ENCODE measurements around the gene STK32B. TPM values are rescaled to one million over a fixed set of nuclear protein-coding genes. Genes with fewer than 3 reads are reported as not detected.

STK32B gene
- total and polyA plus RNA-seq, 2 of the 4 experiments (the other 2 are of a cell fraction): 5.5 to 6.3 TPM

DNA sequence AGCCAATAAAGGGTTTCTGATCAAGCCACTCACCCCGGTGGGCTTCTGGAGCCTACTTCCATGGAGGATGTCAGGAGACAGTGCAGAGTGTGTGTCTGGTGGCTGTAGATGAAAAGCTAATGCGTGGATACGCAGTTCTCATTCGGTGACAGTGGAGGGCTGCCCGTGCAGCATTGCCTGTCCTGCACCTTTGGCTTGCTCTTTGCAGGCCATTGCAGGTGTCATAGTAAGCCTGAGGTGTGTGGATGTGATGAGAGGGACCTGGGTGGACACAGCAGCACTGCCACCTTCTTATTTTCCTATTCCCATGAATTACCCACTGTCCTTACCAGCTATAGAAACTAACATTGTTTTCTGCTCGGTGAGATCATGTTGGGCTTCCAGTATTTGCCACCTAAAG lies 101.2 kb downstream of the STK32B start:
- Histone ChIP-seq H4K8ac (ENCODE audit: low read depth in 2 of 2, low read length in 2 of 2) (no peak overlapping the region), H3K9ac (ENCODE audit: low read depth, low read length) (no peak overlapping the region), H2AK5ac (ENCODE audit: low read depth, low read length) (no peak overlapping the region), H3K79me1 (ENCODE audit: low read depth in 1 of 2, low read length in 2 of 2) (peaks cover 0 to 12% of the 10 kb centered on the region in 2 experiments; a peak in 1 of 4 replicates), H2AFZ (replicated peaks; ENCODE audit: low read length, poor library complexity) (peak overlapping the region; percentile 44), H3K27me3 (ENCODE audit: control insufficient read depth, insufficient read depth, low read length) (no peaks in the 10 kb centered on the region), H3K4me1 (ENCODE audit: control insufficient read depth, insufficient read depth, low read length) (peaks cover 3% of the 10 kb centered on the region), H3K4me2 (ENCODE audit: low read depth, low read length) (no peak overlapping the region), H3K4me3 (ENCODE audit: insufficient read depth, low read depth, low read length) (no peak overlapping the region), H4K91ac (ENCODE audit: insufficient read depth, low read depth, low read length) (no peak overlapping the region), H3K23ac (ENCODE audit: low read depth, low read length) (no peak overlapping the region), H4K5ac (ENCODE audit: low read depth, low read length) (no peak overlapping the region), H3K4ac (ENCODE audit: low read depth, low read length) (no peak overlapping the region), H3K18ac (ENCODE audit: low read depth, low read length) (no peak overlapping the region), H3K36me3 (ENCODE audit: control insufficient read depth, insufficient read depth, low read length) (no peaks in the 10 kb centered on the region), H3K56ac (ENCODE audit: extremely low read depth, insufficient read depth, low read length) (no peak overlapping the region), H2BK15ac (ENCODE audit: low read depth, low read length) (no peak overlapping the region), H3K14ac (replicated peaks; ENCODE audit: low read depth, low read length) (no peak overlapping the region), H3K27ac (ENCODE audit: insufficient read depth, low read length) (no peak overlapping the region), H3K9me3 (ENCODE audit: control insufficient read depth, insufficient read depth, low read length) (no peaks in the 10 kb centered on the region), H2BK20ac (ENCODE audit: low read depth, low read length) (no peak overlapping the region), H2BK5ac (ENCODE audit: low read depth, low read length, poor library complexity, severe bottlenecking) (no peak overlapping the region), H4K20me1 (ENCODE audit: insufficient read depth, low read length) (no peaks in the 10 kb centered on the region), H2BK120ac (ENCODE audit: low read depth, low read length) (no peak overlapping the region), H2AK9ac (replicated peaks; ENCODE audit: low read depth, low read length, poor library complexity) (no peak overlapping the region), H3K9me1 (ENCODE audit: insufficient read depth, low read length) (peaks cover 3% of the 10 kb centered on the region; the same call in 1 of the 2 replicates)
- WGBS, 2 experiments (ENCODE audit: extremely low coverage in 2 of 2, insufficient read length in 1 of 2): no CpG with 5 or more reads among the region's 6 CpGs
- ATAC-seq (ENCODE audit: low read depth) (no peak), DNase-seq (no peak)
- CTCF ChIA-PET: interaction anchor here (0.6 kb wide), 1 partner anchor 162 kb away, joined by 3 read pairs; no protein-coding TSS in a partner anchor
- intact Hi-C loops (cut with micrococcal nuclease) (no loop called here), dilution Hi-C loops (cut with HindIII; ENCODE audit: low sequenced_read_pairs, unreplicated experiment) (no loop called here), in situ Hi-C loops (cut with MboI; ENCODE audit: low sequenced_read_pairs) (no loop called here)
- POLR2A ChIA-PET (ENCODE audit: unreplicated experiment): no interaction called here
- TF ChIP-seq RCOR1 (IDR thresholded peaks at IDR 0.05; ENCODE audit: insufficient replicate concordance, low read length) (no peak), NFE2L2 (IDR thresholded peaks at IDR 0.05; ENCODE audit: low read depth, low read length) (no peak)
- BruUV-seq (replicated peaks): no TSS peak
